Mesenchymal stem cell (in vitro differentiated cells and primary cell): Measurements from ENCODE around the gene ADAM12.

Experiments used
- DNase-seq: peaks from one replicate; pipeline ENCODE4 v3.0.0-alpha.2; 2013
- H2AFZ ChIP-seq: one replicate; pipeline ENCODE4 v1.6.1; 2013; ENCODE audit warnings: low read depth, mild to moderate bottlenecking, control low read depth, inconsistent platforms, low read length, moderate library complexity
- H2AK5ac ChIP-seq: 2 replicates; pipeline ENCODE4 v1.6.1; 2013; ENCODE audit warnings: low read length, moderate library complexity, mild to moderate bottlenecking, inconsistent platforms; ENCODE audit not compliant: severe bottlenecking
- H2BK120ac ChIP-seq: one replicate; pipeline ENCODE4 v1.6.1; 2013; ENCODE audit warnings: low read depth, mild to moderate bottlenecking, inconsistent platforms, low read length, moderate library complexity
- H2BK12ac ChIP-seq, 2 experiments: one replicate each; pipeline ENCODE4 v1.6.1; 2013; ENCODE audit warnings: inconsistent platforms in 2 of 2, low read length in 2 of 2, mild to moderate bottlenecking in 2 of 2, moderate library complexity in 2 of 2, control low read depth in 1 of 2
- H2BK15ac ChIP-seq: one replicate; pipeline ENCODE4 v1.6.1; 2013; ENCODE audit warnings: mild to moderate bottlenecking, low read depth, inconsistent platforms; ENCODE audit not compliant: poor library complexity, severe bottlenecking
- H2BK5ac ChIP-seq: 2 replicates; pipeline ENCODE4 v1.6.1; 2013; ENCODE audit warnings: low read depth, mild to moderate bottlenecking, low read length, control low read depth, inconsistent platforms; ENCODE audit not compliant: poor library complexity, severe bottlenecking
- H3K14ac ChIP-seq, 2 experiments: one replicate each; pipeline ENCODE4 v1.6.1; 2013; ENCODE audit warnings: inconsistent platforms in 2 of 2, low read length in 2 of 2, control low read depth in 1 of 2, mild to moderate bottlenecking in 1 of 2, moderate library complexity in 1 of 2
- H3K18ac ChIP-seq, 2 experiments: one replicate each; pipeline ENCODE4 v1.6.1; 2013; ENCODE audit warnings: inconsistent platforms in 2 of 2, low read length in 2 of 2, control low read depth in 1 of 2, low read depth in 1 of 2, mild to moderate bottlenecking in 1 of 2
- H3K23ac ChIP-seq, 2 experiments: one replicate each; pipeline ENCODE4 v1.6.1; 2013; ENCODE audit warnings: inconsistent platforms in 2 of 2, low read length in 2 of 2, mild to moderate bottlenecking in 2 of 2, moderate library complexity in 2 of 2, control low read depth in 1 of 2
- H3K27ac ChIP-seq: 2 replicates; pipeline ENCODE4 v1.5.1; 2013; ENCODE audit warnings: mild to moderate bottlenecking, moderate library complexity, low read length, control low read depth, inconsistent platforms; ENCODE audit not compliant: poor library complexity, severe bottlenecking
- H3K27me3 ChIP-seq, 2 experiments: 2 replicates each; pipeline versions ENCODE4 v1.6.1 to v1.7.0; 2013; ENCODE audit warnings: low read length in 2 of 2, mild to moderate bottlenecking in 2 of 2, moderate library complexity in 2 of 2, control low read depth in 1 of 2, inconsistent platforms in 1 of 2; ENCODE audit not compliant: control insufficient read depth in 1 of 2, insufficient read depth in 1 of 2
- H3K36me3 ChIP-seq, 2 experiments: 2 replicates each; pipeline versions ENCODE4 v1.6.1 to v1.7.0; 2013; ENCODE audit warnings: low read length in 2 of 2, control low read depth in 1 of 2, inconsistent platforms in 1 of 2, low read depth in 1 of 2, mild to moderate bottlenecking in 1 of 2; ENCODE audit not compliant: insufficient read depth in 2 of 2, control insufficient read depth in 1 of 2
- H3K4ac ChIP-seq, 2 experiments: one replicate each; pipeline ENCODE4 v1.6.1; 2013; ENCODE audit warnings: inconsistent platforms in 2 of 2, low read length in 2 of 2, mild to moderate bottlenecking in 2 of 2, moderate library complexity in 2 of 2, control low read depth in 1 of 2, low read depth in 1 of 2
- H3K4me1 ChIP-seq: 2 replicates; pipeline ENCODE4 v1.6.1; 2013; ENCODE audit warnings: low read depth, low read length, control low read depth; ENCODE audit not compliant: control insufficient read depth, insufficient read depth
- H3K4me2 ChIP-seq: 2 replicates; pipeline ENCODE4 v1.6.1; 2013; ENCODE audit warnings: low read length, mild to moderate bottlenecking, inconsistent platforms; ENCODE audit not compliant: poor library complexity, severe bottlenecking
- H3K4me3 ChIP-seq, 2 experiments: 2 replicates each; pipeline versions ENCODE4 v1.5.1 to v1.7.0; 2013; ENCODE audit warnings: low read length in 2 of 2, mild to moderate bottlenecking in 2 of 2, control low read depth in 1 of 2, low read depth in 1 of 2; ENCODE audit not compliant: insufficient read depth in 1 of 2
- H3K79me1 ChIP-seq: replicated peaks from 2 replicates; pipeline ENCODE4 v1.6.1; 2013; ENCODE audit warnings: mild to moderate bottlenecking, control low read depth, low read length, inconsistent platforms; ENCODE audit not compliant: poor library complexity, severe bottlenecking
- H3K9ac ChIP-seq: 2 replicates; pipeline ENCODE4 v1.7.0; 2013; ENCODE audit warnings: mild to moderate bottlenecking, low read length, moderate library complexity
- H3K9me3 ChIP-seq: 2 replicates; pipeline ENCODE4 v1.7.0; 2013; ENCODE audit warnings: mild to moderate bottlenecking, low read length; ENCODE audit not compliant: control insufficient read depth
- H4K8ac ChIP-seq: one replicate; pipeline ENCODE4 v1.6.1; 2013; ENCODE audit warnings: inconsistent platforms, mild to moderate bottlenecking, low read length, moderate library complexity
- H4K91ac ChIP-seq: one replicate; pipeline ENCODE4 v1.6.1; 2013; ENCODE audit warnings: mild to moderate bottlenecking, low read length, inconsistent platforms
- WGBS: methylation state at CpG from one replicate; pipeline ENCODE4 v1.1.7; 2013; ENCODE audit warnings: mixed read lengths; 5-methylcytosine and 5-hydroxymethylcytosine counted together

ADAM12 gene

GRCh38 chr10:126135177-126135576 lies 253.1 kb downstream of the ADAM12 start:
- Histone ChIP-seq H4K8ac (peak overlapping the region; percentile 88), H3K4me1 (peaks cover 10% of the 10 kb centered on the region), H3K36me3 (peaks cover 8 to 49% of the 10 kb centered on the region in 2 experiments), H3K79me1 (peaks cover 4% of the 10 kb centered on the region), H3K4ac (peak overlapping the region in 1 of 2 experiments; percentile 84), H3K4me2 (no peak overlapping the region), H3K4me3 (no peak overlapping the region), H3K23ac (no peak overlapping the region), H2BK15ac (no peak overlapping the region), H2AFZ (no peak overlapping the region), H3K27ac (no peak overlapping the region), H2BK120ac (no peak overlapping the region), H2BK5ac (no peak overlapping the region), H2AK5ac (peak overlapping the region; percentile 16), H3K18ac (peak overlapping the region; percentile 54 to 84), H2BK12ac (peak overlapping the region; percentile 79 to 83), H3K27me3 (no peaks in the 10 kb centered on the region), H3K14ac (peak overlapping the region in 1 of 2 experiments; percentile 92), H3K9me3 (no peaks in the 10 kb centered on the region), H4K91ac (peak overlapping the region; percentile 77), H3K9ac (peak overlapping the region; percentile 30)
- WGBS: 79% methylated on average over 4 of the region's 4 CpGs
- DNase-seq: peak; percentile 44

GRCh38 chr10:126133906-126134656 lies 254.2 kb downstream of the ADAM12 start:
- Histone ChIP-seq H3K36me3 (peaks cover 8 to 54% of the 10 kb centered on the region in 2 experiments), H3K9me3 (no peaks in the 10 kb centered on the region), H3K79me1 (no peaks in the 10 kb centered on the region), H3K4me2 (no peak overlapping the region), H2AK5ac (peak overlapping the region; percentile 34), H2BK120ac (no peak overlapping the region), H3K27me3 (no peaks in the 10 kb centered on the region), H4K91ac (no peak overlapping the region), H2AFZ (no peak overlapping the region), H3K4ac (no peak overlapping the region), H3K27ac (peak overlapping the region; percentile 37), H3K4me3 (no peak overlapping the region), H3K9ac (peak overlapping the region; percentile 30), H4K8ac (peak overlapping the region; percentile 35), H3K14ac (no peak overlapping the region), H3K23ac (no peak overlapping the region), H3K18ac (peak overlapping the region in 1 of 2 experiments; percentile 16), H2BK15ac (no peak overlapping the region), H2BK5ac (no peak overlapping the region), H2BK12ac (peak overlapping the region; percentile 60 to 91), H3K4me1 (peaks cover 13% of the 10 kb centered on the region)
- DNase-seq: peak; percentile 99
- 4% methylated on average over 5 of the region's 6 CpGs for WGBS

- 98% methylated on average over 9 of the region's 9 CpGs for WGBS
- no peak overlapping the region for H3K23ac ChIP-seq
- peak overlapping the region; percentile 44 for H2BK15ac ChIP-seq
Measured at GRCh38 chr10:126133082-126133620, 255.1 kb downstream of the ADAM12 start.

GRCh38 chr10:126131341-126131740 lies 256.9 kb downstream of the ADAM12 start:
- 65% methylated on average over 4 of the region's 4 CpGs for WGBS
- Histone ChIP-seq H3K14ac (no peak overlapping the region), H3K4me3 (no peak overlapping the region), H3K4me2 (no peak overlapping the region), H3K4me1 (peaks cover 15% of the 10 kb centered on the region), H3K27ac (peak overlapping the region; percentile 93), H4K91ac (no peak overlapping the region), H3K27me3 (no peaks in the 10 kb centered on the region), H2BK15ac (no peak overlapping the region), H3K4ac (no peak overlapping the region), H2BK5ac (no peak overlapping the region), H2BK12ac (no peak overlapping the region), H3K23ac (no peak overlapping the region), H3K18ac (peak overlapping the region in 1 of 2 experiments; percentile 41), H4K8ac (no peak overlapping the region), H3K36me3 (peaks cover 32 to 77% of the 10 kb centered on the region in 2 experiments), H2AFZ (peak overlapping the region; percentile 67), H3K9ac (peak overlapping the region; percentile 67), H2AK5ac (peak overlapping the region; percentile 0), H2BK120ac (no peak overlapping the region), H3K9me3 (no peaks in the 10 kb centered on the region), H3K79me1 (peaks cover 10% of the 10 kb centered on the region)
- DNase-seq: peak; percentile 92

More at GRCh38 chr10:126133082-126133620, 255.1 kb downstream of the ADAM12 start:
- Histone ChIP-seq H3K27me3 (no peaks in the 10 kb centered on the region), H3K18ac (peak overlapping the region; percentile 69 to 74), H3K14ac (no peak overlapping the region), H3K4me3 (no peak overlapping the region), H3K79me1 (peaks cover 5% of the 10 kb centered on the region), H2BK120ac (no peak overlapping the region), H3K9me3 (no peaks in the 10 kb centered on the region), H3K9ac (no peak overlapping the region), H3K27ac (no peak overlapping the region), H3K36me3 (peaks cover 18 to 63% of the 10 kb centered on the region in 2 experiments), H3K4me2 (no peak overlapping the region), H4K91ac (peak overlapping the region; percentile 65), H2BK12ac (peak overlapping the region; percentile 60 to 91), H4K8ac (no peak overlapping the region), H3K4me1 (peaks cover 13% of the 10 kb centered on the region), H3K4ac (peak overlapping the region in 1 of 2 experiments; percentile 57), H2AK5ac (peak overlapping the region; percentile 77), H2BK5ac (no peak overlapping the region), H2AFZ (no peak overlapping the region)
- no peak for DNase-seq
